ENCODE results near the gene ITGA1. TPM values are rescaled to one million over a fixed set of nuclear protein-coding genes. Genes with fewer than 3 reads are reported as not detected.

The ITGA1 gene
- total and polyA plus RNA-seq, 2 of the 8 experiments (the other 6 are each of a cell fraction or from before 2014, with no cell fraction given): 2.3 to 9.0 TPM

DNA sequence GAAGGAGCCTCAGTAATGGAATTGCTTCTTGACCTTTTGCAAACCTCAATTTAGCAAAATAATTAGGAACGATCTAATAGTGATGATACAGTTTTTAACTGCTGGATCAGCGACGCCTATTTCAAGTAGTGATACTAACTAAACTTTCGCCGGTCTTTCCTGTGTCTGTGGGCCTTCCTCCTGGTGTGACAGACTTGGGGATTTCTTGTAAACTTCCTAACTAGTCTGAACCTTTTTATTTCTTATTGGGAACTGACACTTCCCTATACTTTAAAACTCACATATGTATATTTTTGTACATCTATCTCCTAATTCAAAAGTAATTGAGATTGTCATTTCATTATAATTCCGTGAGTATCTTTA is 15.2 kb downstream of the ITGA1 start (continued):
- TF ChIP-seq EP300 (IDR thresholded peaks at IDR 0.05; ENCODE audit: borderline replicate concordance in 1 of 2, low read depth in 2 of 2, low read length in 2 of 2): no peak
- TF ChIP-seq POLR2A (IDR thresholded peaks at IDR 0.05; ENCODE audit: control extremely low read depth in 1 of 2, low read depth in 2 of 2, low read length in 2 of 2): no peak
- TF ChIP-seq CBX5 (IDR thresholded peaks at IDR 0.05; ENCODE audit: low read depth, low read length): no peak
- TF ChIP-seq, protein P1, sequence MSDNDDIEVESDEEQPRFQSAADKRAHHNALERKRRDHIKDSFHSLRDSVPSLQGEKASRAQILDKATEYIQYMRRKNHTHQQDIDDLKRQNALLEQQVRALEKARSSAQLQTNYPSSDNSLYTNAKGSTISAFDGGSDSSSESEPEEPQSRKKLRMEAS (IDR thresholded peaks at IDR 0.05): no peak
